Embryonic facial prominence (tissue), 1 donor: ENCODE results near the gene UGT2A2.

Source experiments
- DNase-seq: peaks from one replicate; pipeline ENCODE4 v3.0.0-alpha.2; 2016; ENCODE audit errors: extremely low spot score

Gene UGT2A2

DNA sequence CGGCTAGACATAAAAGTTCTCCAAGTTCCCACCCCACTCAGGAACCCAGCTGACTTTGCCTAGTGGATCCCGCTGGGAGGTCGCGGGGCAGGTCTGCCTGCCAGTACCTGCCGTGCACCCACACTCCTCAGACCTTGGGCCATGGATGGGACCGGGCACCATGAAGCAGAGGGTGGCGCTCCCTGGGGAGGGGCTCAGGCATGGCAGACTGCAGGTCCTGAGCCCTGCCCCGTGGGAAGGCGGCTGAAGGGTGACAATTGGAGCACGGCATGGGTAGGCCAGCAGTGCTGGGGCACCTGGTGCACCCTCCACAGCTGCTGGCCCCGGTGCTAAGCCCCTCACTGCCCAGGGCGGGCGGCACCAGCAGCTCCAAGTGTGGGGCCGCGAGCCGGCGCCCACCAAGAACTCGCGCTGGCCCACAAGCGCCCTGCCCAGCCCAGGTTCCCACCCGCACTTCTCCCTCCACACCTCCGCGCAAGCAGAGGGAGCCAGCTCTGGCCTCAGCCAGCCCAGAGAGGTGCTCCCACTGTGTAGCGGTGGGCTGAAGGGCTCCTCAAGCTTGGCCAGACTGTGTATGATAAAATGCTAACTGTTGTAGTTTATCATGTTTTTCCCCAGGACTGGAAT, 63.1 kb downstream of the UGT2A2 start:
- no peak for DNase-seq

DNA sequence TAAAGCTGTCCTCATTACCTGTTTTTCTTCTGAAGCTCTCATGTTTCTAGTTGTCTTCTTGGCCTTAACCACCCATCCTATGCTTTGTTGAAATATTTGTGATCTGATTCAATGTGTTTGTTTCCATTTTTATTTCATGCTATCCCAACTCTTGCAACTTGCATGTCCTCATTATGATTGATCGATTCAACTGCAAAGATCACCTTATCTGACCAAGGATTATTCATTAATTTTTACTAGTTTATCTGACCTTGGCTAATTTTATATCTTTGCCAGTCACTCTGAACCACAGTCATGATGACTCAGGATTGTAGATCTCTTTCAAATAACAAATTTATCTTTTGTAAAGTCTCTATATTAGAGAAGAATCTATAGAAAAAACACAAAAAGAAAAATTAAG, 70.7 kb downstream of the UGT2A2 start:
- no peak for DNase-seq

DNA sequence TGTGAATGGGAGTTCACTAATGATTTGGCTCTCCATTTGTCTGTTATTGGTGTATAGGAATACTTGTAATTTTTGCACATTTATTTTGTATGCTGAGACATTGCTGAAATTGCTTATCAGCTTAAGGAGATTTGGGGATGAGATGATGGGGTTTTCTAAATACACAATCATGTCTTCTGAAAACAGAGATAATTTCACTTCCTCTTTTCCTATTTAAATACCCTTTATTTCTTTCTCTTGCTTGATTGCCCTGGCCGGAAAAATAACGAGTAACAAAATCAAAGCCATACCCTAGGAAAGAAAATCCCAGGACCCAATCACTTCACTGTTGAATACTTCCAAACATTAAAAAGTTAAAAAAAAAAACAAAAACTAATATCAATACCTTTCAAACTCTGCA, 76.0 kb downstream of the UGT2A2 start:
- no peak for DNase-seq

DNA sequence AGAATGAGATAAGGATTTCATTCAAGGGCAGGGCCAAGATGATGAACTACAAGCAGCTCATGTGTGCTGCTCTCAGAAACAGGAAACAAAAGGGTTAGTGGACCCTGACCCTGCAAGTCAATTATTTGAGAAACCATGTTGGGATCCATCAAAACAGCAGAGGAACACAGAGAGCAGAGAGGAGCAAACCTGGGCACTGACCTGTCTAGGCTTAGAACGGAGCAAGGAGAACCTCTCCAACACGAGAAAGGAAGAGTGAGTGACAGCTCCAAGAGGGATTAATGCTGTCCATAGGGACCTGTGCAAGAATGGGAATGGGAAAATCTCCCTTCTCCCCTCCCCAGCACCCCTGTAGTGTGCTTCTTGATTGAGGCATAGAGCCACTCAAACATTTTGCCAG, 89.8 kb downstream of the UGT2A2 start:
- DNase-seq: no peak

DNA sequence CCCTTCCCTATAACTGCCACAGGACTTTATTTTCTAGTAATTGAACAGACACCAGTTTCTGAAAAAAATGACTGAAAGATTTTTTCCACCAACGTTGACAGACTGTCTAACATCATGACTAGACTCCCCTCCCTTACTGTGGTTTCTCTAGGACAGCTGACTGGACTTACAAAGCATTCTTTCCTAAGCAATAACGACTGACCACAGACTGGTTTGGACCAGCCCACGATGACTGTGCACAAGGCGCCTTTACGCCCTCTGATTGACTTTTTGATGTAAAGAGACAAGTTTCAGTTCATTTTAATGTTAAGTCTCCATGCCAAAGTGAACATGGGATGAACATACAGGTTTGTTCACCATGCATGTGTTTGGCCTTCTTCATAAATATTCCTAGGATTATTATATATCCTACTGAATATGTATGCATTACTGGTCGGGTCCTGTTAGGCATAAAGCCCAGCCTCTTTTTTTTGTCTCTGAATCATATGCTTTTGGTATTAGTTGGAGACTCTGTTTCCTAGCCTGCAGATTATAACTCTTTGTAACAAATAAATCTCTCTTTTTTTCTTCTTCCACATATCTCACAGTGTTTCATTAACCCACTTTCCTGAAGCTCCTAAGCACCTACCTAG, 93.2 kb downstream of the UGT2A2 start:
- DNase-seq: no peak
